GM19025 (cell line): ENCODE measurements around the gene SH2D4B.

ENCODE experiments used
- ATAC-seq: cut with Tn5 transposase; IDR thresholded peaks from one replicate; pipeline ENCODE4 v1.9.1; 2021; ENCODE audit warnings: mild to moderate bottlenecking, low read depth, moderate library complexity; ENCODE audit not compliant: unreplicated experiment

Gene SH2D4B

DNA sequence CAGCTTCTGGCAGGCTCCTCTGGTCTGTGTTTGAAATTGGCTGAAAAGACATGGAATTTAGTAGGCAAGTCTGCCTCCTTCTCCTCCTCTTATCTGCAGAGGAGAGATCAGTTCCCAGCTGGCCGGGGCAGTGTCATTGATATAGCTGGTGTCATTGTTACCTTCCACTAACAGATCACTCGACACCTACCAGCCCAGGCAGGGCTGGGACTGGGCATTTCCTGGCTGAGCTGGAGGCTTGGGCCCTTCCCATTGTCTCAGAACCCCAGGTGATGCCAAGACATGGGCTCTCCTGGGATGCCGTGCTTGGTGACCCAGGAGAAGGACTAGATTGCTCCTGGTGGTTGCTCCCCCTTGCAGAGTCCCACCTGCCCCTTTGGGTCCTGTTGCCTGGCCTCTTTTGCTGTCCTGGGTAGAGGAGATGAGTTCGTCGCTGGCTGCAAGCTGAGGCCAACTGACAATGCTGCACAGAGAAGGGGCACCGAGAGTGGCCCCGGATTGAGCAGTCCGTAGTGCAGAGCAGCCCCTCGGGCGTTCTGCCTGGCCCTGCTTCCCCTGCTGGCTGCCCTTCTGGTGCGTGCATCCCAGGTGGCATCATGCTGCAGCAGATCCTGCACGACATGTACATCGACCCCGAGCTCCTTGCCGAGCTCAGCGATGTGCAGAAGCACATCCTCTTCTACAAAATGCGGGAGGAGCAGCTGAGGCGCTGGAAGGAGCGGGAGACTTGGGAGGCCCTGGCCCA lies at the start of gene SH2D4B:
TSS of gene SH2D4B (plus strand) at position 167 of the 745 bp plus-strand sequence. CDS start at position 597, 430 bp downstream.
- no peak for ATAC-seq

DNA sequence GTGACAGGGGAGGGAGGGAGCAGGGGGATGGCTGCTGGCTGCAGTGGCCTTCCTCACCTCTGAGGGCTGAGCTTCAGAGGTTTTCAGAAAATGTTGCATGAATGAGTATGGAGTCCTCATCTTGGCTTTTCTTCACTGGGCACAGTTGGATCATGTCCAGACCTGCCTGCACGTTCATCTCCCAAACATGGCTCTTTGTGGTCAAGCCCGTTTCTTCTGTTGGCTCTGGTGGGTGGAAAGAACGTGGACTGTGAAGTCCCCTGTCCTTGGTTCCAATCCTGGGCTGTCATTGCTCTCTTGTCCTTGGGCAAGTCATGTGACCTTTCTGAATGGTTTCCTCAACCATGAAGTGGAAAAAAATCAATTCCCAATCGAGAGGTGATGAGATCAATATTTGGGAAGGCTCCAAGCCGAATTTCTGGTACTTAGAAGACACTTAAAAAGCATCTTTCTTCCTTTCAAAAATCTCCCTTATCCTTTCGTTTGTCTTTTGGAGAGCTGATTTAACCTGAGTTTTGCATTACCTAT lies 49.1 kb upstream of the SH2D4B start:
- ATAC-seq = no peak

DNA sequence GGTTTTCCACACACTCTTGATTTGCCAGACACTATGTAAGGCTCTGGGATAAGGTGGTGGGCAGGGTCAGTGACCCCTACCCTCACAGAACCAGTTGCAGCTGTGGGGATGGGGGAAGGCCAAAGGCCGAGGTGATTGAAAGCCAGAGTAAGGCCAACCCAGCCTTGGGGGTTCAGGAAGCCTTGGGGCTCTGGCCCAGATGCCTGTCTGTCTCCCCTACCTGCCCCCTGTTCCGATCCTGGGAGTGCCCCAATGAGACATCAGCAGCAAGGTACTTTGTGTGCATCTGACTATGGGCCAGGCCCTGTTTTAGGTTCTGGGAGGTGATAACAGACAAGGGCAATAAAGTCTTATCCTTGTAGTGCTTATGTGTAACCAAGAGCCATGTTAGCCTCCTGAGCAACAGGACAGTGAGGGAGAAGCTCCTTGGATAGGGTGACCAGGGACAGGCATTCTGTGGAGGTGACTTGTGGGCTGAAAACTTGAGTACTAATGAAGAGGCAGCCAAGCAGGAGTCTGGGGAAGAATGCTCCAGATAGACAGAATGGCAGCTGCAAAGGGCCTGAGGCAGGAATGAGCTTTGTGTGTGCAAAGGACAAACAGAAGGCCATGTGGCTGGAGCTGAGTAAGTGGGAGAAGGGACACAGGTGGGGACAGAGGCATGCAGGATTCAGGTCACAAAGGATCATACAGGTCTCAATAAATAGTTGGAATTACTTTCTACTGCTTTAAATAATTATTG lies 48.2 kb upstream of the SH2D4B start:
- no peak for ATAC-seq

DNA sequence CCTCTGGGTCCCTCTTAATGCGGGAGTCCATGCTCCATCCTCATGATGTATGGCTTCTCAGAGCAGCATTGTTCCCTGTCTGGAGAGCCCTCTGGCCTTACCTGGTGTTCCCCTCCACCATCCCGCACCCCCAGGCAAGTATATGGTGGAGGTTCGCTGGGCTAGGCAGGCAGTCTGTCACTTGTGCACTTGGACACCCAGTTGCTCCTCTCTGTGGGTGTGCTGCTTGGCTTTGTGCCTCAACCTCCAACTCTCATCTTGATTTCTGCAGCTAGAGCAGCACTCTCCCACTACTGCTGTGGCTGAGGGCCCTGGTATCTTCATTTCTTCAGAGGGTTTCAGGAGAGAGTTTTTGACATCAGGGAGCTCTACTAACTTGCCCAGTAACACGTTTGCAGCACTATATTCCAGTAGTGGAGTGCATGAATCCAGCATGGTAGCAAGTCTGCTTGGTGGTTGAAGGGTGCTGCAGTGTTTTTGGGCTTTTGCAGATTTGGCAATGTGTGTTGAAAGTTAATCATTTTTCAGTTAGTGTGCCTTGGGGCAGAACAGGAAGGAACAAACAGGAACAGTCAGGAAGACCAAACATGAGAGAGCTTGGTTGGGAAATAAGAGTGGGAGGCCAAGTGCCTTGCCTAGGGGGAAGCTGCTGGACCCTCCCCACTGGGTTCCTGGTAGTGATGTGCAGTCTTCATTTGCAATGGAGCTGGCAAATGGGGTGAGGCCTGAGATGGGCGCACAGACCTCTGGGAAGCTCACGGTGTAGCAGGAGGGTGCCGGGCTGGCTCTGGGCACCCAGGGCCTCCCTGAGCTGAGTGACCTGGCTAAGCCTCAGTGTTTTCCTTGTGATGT lies 46.2 kb upstream of the SH2D4B start:
- ATAC-seq = no peak

DNA sequence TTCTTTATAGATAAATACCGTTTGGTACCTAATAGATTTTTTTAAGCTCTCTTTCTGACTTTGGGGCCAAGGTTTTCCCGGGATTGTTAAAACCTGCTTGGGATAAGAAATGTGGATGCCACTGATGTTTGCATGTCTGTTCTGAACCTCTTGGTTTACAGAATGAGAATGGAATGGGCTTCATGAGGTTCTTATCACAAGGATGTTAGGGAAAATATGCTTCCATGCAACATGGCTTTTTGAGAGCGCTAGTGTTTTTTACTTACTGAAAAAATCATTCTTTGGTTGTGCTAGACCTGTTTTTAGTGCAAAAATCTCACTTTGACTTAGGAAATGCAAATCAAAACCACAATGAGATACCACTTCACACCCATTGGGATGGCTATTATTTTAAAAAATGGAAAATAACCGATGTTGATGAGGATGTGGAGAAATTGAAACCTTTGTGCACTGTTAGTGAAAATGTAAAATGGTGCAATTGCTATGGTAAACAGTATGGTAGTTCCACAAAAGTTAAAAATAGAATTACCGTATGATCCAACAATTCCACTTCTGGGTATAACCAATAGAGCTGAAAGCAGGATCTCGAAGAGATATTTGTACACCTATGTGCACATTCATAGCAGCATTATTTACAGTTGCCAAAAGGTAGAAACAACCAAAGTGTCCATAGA lies 44.7 kb upstream of the SH2D4B start:
- no peak for ATAC-seq

DNA sequence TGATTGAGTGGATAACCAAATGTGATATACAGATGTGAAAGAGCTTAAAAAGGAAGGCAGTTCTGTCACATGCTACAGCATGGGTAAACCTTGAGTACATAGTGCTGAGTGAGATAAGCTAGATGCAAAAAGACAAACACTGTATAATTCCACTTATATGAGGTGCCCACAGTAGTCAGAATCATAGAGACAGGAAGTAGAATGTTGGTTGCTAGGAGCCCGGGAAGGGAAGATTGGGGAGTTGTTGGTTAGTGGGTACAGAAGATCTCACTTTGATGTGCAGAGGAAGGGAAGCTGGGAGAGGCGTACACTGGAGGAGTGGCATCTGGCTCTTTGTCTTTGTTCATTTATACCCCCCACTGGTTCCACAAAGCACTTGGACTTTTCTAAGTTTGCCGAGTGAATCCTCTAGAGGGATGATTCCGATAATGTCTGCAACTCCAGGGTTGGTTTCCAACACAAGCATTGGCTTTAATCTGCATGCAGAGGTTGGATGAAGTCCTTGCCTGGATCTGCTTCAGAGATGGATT lies 44.1 kb upstream of the SH2D4B start:
- ATAC-seq = no peak

DNA sequence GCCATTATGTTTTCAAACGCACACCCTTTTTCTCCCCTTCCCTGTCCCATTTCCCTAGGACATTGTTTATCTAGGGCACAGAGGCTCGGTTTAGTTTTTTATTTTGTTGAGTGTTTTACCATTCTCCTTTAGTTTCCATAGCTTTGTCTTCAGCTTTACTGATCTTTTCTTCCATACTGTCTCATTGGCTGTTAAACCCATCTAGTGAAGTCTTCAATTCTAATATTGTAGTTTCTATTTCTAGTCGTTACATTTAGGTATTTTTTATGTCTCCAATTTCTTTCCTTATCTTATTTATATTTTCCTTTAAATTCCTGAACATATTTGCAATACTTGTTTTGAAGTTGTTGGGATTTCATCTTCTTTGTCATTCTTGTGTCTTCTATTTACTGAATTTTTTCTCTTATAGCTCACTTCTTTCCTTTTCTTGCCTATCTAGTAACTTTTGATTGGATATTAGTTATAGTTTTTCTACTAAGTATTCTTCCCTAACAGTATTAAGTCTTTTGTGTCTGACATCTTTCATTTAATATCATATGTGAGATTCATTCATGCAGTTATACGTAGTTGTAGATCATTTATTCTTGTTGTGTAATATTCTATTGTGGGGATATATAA lies 41.0 kb upstream of the SH2D4B start:
- no peak for ATAC-seq

DNA sequence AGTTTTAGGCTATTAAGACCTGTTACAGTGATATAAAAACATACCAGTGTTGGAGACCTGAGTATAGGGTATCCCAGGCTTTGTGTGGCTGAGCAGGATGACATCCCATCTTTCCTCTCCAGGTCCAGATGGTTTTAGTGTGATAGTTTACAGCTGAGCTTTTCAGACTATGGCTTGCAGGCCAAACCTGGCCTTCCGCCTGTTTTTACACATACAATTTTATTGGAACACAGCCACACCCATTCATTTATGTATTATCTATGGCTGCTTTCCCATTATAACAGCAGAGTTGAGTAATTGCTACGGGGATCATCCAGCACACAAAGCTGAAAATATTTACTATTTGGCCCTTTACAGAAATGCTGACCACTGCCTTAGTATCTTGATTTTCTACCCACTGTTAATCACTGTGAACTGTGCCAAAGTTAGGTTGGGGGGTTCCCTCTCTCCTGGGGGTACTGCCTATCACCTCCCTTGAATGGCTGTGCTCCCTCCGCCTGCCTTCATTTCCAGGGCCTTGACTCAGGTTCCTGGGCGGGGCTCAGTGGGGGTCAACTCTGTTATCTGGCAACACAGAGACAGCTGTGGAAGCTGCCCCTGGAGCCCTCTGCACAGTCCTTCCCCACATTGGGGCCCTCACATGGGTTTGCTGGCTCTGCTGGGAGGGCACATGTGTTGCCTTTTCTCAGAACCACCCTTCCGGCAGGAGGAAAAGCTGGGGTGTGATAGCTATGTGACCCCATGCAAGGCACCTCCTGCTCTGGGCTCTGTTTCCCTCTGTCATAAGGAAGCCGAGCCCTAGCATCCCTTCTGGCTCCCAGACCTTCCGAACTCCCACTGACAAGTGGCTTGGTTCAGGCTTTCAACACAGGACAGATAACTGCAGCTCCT lies 40.3 kb upstream of the SH2D4B start:
- no peak for ATAC-seq

DNA sequence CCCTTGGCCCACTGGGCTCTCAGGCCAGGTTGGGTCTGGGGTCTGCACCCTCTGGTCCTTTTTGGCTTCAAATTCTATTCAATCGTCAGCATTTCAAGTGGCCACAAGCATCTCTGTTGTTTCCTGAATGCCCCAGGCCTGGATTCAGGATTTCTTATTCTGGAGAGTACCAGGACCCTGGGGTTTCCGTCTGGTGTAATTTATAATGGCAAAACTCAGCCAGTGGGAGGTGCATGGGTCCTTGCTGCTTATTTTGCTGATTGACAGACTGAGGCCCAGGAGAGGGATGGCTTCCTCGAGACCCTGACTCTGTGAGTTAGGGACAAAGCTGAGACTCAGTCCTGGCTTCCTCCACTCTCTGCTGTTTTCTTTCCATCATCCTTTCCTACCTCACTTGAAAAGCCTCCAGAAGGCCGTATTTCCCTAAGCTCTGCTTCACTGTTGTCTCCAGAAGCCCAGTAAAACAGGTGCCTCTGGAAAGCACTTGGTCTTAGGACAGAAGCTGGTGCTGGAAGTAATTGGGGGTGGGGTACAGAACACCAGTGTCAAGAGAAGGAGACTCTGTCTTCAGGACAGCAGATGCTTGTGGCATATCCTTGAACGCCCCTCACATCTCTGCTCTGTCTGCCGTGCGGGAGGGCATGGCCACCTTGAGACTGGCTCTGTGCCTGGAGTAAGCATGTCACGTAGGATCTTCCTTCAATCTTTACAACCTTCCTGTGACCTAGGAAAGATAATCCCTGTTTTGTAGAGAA lies 39.4 kb upstream of the SH2D4B start:
- no peak for ATAC-seq

DNA sequence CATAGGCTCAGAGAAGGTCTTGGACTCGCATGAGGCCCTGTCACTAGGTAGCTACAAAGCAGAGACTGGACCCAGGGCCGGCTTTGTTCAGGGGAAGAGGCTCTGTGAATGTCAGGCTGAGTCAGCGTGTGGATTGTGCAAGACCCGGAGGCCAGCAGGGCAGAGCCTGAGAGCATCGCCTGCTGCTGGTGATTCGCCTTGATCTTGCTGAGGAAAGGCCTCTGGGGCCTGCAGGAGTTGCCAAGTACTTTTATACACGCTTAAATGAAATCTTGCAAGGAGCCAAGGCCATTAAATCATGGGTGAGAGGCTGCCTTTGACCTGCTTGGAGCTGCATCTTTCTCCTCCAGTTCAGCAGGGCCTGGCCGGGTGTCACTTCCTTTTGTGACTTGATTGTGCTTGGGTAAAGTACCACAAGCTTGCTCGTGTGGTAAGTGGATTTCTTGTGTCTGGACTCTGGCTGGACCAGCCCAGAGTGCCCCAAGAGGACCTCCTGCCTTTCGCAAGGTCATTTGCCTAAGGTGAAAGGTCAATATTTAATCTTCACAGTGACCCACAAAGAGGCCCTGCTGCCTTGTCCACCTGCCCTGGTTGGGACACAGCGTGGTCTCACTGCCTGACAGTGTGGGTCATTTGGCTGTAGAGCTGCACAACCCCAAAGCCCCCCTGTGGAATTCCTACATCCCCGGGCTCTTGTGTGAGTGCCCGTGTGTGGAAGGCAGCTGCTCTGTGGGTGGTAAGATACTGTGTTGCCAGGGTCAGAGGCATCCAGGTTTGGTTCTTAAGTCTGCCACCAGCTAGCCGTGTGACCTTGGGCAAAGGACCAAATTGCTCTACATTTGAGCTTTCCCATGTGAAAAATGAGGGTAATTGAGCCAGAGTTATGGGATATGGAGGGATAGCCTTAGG lies 38.6 kb upstream of the SH2D4B start:
- ATAC-seq = no peak

DNA sequence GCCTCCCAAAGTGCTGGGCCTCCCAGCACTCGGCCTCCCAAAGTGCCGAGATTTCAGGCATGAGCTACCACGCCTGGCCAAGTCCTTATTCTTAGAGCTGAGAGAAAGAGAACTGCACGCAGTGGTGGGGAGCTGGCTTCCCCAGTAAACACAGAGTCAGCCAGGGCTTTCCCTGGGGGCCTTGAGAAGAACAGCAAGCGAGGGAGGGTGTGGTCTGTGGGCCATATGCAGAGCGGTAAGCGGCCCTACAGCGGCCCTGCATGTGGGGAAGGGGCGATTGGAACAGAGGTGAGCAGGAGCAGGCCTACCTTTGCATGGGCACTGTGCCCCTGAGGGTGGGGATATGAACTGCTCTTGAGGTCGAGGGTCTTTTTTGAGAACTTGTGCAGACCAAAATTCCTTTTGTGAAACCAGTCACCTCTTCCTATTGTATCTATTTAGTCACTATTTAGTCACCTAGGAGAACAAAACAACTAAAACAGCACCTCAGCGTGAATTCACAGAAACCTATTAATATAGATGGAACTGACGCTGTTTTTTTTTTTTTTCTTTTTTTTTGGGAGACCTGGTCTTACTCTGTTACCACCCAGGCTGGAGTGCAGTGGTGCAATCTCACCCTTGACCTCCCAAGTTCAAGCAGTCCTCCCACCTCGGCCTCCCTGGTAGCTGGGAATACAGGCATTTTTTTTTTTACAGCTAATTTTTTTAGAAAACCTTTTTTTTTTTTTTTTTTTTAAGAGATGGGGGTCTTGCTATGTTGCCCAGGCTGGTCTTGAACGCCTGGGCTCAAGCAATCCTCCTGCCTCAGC lies 36.9 kb upstream of the SH2D4B start:
- ATAC-seq = no peak

DNA sequence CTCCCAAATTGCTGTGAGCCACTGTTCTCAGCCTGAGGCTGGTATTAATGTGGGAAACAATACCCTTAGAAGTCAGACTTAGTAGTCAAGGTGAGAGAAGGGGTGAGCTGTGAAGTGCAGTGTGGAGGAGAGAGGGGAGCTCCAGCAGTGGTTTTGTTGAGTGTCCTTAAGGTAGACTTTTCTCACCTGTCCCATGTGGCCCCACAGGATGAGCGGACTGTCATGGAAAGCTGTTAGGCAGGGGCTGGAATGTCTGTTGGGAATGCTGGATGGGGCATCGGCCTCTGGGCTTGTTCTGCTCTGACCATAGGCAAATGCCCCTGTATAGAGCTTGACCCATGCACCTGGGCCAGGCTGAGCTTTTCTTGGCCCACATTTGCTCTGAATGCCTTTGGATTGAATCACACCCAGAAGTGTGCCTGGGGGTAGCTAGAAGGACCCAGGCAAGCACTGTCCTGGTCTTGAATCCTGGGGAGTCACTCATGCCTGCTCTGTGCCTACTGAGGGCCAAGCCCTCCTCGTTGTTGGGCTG lies 36.3 kb upstream of the SH2D4B start:
- no peak for ATAC-seq

DNA sequence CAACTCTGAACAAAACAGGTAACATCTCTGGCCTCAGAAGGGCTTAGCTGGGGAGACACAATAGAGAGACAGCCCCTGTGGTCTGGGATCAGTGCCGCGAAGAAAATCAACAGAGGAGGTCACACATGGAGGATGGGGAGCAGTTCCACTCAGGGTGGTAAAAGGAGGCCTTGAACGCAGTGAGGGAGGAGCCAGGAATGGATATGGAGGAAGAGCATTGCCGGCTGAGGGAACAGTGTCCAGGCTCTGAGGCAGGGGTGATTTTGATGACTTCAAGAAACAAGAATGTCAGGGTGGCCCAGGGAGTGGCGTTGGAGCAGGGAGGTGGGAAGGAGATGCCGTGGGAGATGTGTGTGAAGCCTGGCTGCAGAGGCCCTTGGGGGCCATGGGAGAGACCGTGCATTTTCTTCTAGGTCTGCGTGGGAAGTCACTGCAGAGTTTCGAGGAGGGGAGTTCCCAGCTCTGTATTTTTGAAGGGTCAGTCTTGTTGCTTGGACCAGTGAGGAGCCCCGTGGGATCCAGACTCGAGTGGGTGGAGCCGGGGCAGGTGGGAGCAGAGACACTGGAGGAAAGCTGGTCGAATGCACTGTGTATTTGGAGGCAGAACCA lies 35.7 kb upstream of the SH2D4B start:
- no peak for ATAC-seq

DNA sequence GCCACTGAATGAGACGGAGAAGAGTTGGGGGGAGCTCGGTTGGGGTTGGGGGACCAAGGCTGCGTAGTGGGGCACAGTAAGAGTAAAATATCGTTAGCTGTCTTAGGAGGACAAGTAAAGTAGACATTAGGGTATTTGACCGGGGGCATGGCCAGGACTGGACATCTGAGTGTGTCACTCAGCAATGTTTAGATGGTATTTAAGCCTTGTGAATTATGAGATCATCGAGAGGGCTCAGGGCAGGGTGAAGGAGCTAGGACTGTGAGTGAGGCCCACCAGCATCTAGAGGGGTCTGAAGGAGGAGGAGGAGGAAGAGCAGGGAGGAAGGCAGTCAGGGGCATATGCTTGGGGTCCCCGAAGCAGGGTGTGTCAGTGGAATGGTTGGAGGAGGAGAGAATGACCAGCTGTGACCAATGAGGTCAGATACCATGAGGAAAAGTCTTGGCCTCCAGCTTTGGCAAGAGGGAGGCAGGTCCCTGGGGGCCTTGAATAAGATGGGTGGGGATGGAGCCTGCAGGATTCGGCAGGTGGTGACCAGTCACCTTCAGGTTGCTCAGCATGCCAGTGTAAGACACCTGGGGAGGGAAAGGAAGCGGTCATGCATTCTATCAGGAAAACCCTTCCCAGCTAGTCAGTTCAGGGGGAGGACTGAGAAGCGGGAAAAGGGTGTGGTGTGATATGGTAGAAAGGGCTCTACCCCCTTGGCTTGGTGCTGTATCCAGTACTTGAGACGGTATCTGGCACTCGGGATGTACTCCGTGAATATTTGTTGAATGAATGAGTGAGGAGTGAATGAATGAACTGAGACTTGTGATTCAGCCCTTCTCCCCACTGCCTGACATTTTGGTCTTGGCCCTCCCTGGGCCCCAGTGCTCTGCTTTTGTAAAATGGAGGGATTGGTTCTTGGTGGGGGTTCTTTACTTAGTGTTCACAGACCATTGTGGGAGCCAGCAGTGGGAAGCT lies 34.8 kb upstream of the SH2D4B start:
- ATAC-seq = no peak
